HepG2 (cell line): Measurements from ENCODE around the gene RNF208. TPM values are rescaled to one million over a fixed set of nuclear protein-coding genes. Genes with fewer than 3 reads are reported as not detected.

Experiments
- CEBPB ChIP-seq: IDR thresholded peaks from 2 replicates; pipeline ENCODE4 v1.6.1; 2011; ENCODE audit warnings: low read depth, low read length, improper control_type of control experiment, borderline replicate concordance
- FOXM1 ChIP-seq: sonication (generic); formaldehyde crosslinking; IDR thresholded peaks from 2 replicates; pipeline ENCODE4 v1.5.0; 2020; ENCODE audit warnings: missing genetic modification reagents
- GFI1 ChIP-seq: sonication (generic); formaldehyde crosslinking; IDR thresholded peaks from 2 replicates; pipeline ENCODE4 v1.5.0; 2020; ENCODE audit warnings: missing genetic modification reagents, mild to moderate bottlenecking, borderline replicate concordance
- HNF1A ChIP-seq, 2 experiments: sonication (generic) in 1 of 2; formaldehyde crosslinking in 1 of 2; IDR thresholded peaks; 2 replicates each; pipeline versions ENCODE4 v1.4.0 to v1.6.1; 2016 to 2020; ENCODE audit warnings: borderline replicate concordance in 1 of 2, low read depth in 1 of 2, mild to moderate bottlenecking in 1 of 2, missing genetic modification reagents in 1 of 2
- IKZF1 ChIP-seq: fragments of 450-650 bp; IDR thresholded peaks from 2 replicates; pipeline ENCODE4 v1.7.1; 2016
- PPARG ChIP-seq: conservative IDR thresholded peaks from 2 replicates; pipeline ENCODE4 v1.6.1; 2016; ENCODE audit warnings: missing biosample characterization, missing genetic modification reagents
- REST ChIP-seq, 2 experiments: IDR thresholded peaks; 2 replicates each; pipeline ENCODE4 v1.6.1; 2011 to 2012; ENCODE audit warnings: low read length in 2 of 2, borderline replicate concordance in 1 of 2, low read depth in 1 of 2, mild to moderate bottlenecking in 1 of 2, moderate library complexity in 1 of 2
- TRAFD1 ChIP-seq: sonication (generic); formaldehyde crosslinking; IDR thresholded peaks from 2 replicates; pipeline ENCODE4 v1.5.1; 2020; ENCODE audit warnings: missing genetic modification reagents, mild to moderate bottlenecking, borderline replicate concordance
- UBTF ChIP-seq: sonication (generic); formaldehyde crosslinking; IDR thresholded peaks from 2 replicates; pipeline ENCODE4 v1.4.0; 2020; ENCODE audit warnings: mild to moderate bottlenecking, missing genetic modification reagents
- ZNF3 ChIP-seq: IDR thresholded peaks from 2 replicates; pipeline ENCODE4 v1.7.0; 2017; ENCODE audit warnings: inconsistent platforms
- ZNF552 ChIP-seq: sonication (generic); formaldehyde crosslinking; IDR thresholded peaks from 2 replicates; pipeline ENCODE4 v1.9.0; 2022; ENCODE audit warnings: missing genetic modification reagents, mild to moderate bottlenecking, borderline replicate concordance
- ZNF772 ChIP-seq: sonication (generic); formaldehyde crosslinking; IDR thresholded peaks from 2 replicates; pipeline ENCODE4 v1.5.0; 2020; ENCODE audit warnings: mild to moderate bottlenecking, missing genetic modification reagents
- polyA plus RNA-seq, 8 experiments: library from polyadenylated mRNA; depleted of rRNA in 3 of 8; stranded (reverse) in 7 of 8; unstranded in 1 of 8; fragments of >200 nt; fragmentation: Illumina TruSeq in 4 of 8; extraction: Trizol in 4 of 8; gene quantifications; 2 replicates each; pipeline versions ENCODE4 v1.2.1 to v1.2.3, GENCODE V29; 2011 to 2016; ENCODE audit warnings: low read depth in 4 of 8, missing spikeins in 1 of 8, mixed read lengths in 1 of 8; ENCODE audit not compliant: insufficient read depth in 1 of 8
- total RNA-seq, 5 experiments: library from RNA; depleted of rRNA; stranded (reverse); fragments of >200 nt; fragmentation: Illumina TruSeq; extraction: Trizol; gene quantifications; 2 replicates each; pipeline ENCODE4 v1.2.3, GENCODE V29; 2016; ENCODE audit warnings: low read depth in 1 of 5

RNF208 gene
- total and polyA plus RNA-seq, 2 of the 13 experiments (the other 11 are each of a cell fraction or from before 2014, with no cell fraction given) = 1.6 to 2.1 TPM

- TF ChIP-seq UBTF (CRISPR knock-in tag) (no peak; the same call in 1 of the 2 replicates), TRAFD1 (CRISPR knock-in tag) (no peak), IKZF1 (no peak), ZNF552 (CRISPR knock-in tag) (no peak), CEBPB (no peak), HNF1A (IDR thresholded peaks at IDR 0.05; ENCODE audit: low read depth) (no peak), HNF1A (CRISPR knock-in tag; IDR thresholded peaks at IDR 0.05; ENCODE audit: borderline replicate concordance) (no peak), FOXM1 (no peak), PPARG (CRISPR knock-in tag) (no peak), REST (IDR thresholded peaks at IDR 0.05; ENCODE audit: borderline replicate concordance in 1 of 2, low read depth in 1 of 2, low read length in 2 of 2) (no peak), ZNF772 (CRISPR knock-in tag) (no peak), ZNF3 (CRISPR knock-in tag) (no peak), GFI1 (no peak)
Observed at GRCh38 chr9:137198051-137198901, 23.8 kb downstream of the RNF208 start (continued).
